HG03460 (cell line): ENCODE results near the gene GPR101.
A peak's percentile ranks its signal among the peaks of the same experiment; 100 is the strongest.

Source experiments
- ATAC-seq: cut with Tn5 transposase; IDR thresholded peaks from one replicate; pipeline ENCODE4 v1.9.1; 2021; ENCODE audit not compliant: unreplicated experiment

Gene GPR101, protein sequence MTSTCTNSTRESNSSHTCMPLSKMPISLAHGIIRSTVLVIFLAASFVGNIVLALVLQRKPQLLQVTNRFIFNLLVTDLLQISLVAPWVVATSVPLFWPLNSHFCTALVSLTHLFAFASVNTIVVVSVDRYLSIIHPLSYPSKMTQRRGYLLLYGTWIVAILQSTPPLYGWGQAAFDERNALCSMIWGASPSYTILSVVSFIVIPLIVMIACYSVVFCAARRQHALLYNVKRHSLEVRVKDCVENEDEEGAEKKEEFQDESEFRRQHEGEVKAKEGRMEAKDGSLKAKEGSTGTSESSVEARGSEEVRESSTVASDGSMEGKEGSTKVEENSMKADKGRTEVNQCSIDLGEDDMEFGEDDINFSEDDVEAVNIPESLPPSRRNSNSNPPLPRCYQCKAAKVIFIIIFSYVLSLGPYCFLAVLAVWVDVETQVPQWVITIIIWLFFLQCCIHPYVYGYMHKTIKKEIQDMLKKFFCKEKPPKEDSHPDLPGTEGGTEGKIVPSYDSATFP

DNA sequence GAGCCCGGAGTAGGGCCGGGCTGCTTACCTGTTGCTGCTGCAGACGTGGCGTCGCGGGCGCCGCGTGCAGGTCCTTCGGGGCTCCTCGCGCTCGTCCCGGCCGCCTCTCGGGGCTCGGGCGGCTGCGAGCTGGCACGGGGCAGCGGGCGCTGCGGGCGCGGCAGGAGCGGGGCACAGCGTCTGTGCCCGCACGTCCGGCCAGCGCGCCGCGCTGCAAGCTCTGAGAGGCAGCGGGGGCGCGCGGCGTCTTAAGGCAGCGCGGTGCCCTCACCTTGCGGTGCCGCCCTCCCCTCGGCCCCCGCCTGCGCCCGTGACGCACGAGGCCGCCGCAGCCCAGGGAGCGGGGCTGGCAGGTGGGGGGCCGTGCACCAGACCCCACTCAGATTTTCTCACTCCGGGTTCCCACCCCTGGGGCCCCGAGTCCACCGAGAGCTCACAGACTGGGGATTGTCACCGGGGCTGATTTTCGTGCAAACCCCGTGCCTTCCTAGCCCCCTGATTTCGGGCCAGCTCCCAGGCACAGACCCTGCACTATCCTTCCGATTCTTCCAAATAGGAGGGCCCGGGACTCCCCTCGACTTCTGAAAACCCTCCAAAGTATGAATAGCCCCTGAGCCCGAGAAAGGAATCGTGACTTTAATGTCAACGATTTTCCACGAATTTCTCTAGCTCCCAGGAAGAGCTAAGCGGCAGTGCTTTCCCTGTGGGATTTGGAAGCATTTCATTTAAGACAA lies at the start of gene GPR101:
Gene GPR101, minus strand, starts transcription at position 222 of the 734 bp plus-strand sequence. CDS start 2,321 bp downstream, outside the sequence.
- ATAC-seq, result no peak

DNA sequence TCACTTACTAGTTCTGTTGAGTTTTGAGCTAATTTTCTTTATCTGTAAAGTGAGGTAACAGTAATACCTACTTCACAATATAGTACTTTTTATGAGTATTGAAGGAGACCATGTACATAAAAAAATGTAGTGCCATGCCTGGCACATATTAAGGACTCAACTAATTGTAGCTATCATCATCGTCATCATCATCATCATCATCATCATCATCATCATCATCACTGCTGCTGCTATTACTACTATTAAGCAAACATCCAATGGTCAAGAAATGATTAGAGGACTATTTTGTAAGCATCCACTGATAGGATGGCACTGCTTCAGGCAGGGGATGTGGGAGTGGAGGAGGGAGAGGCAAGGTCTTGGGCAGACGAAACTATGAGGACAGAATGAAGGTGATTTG lies 47.4 kb upstream of the GPR101 start:
- no peak for ATAC-seq

DNA sequence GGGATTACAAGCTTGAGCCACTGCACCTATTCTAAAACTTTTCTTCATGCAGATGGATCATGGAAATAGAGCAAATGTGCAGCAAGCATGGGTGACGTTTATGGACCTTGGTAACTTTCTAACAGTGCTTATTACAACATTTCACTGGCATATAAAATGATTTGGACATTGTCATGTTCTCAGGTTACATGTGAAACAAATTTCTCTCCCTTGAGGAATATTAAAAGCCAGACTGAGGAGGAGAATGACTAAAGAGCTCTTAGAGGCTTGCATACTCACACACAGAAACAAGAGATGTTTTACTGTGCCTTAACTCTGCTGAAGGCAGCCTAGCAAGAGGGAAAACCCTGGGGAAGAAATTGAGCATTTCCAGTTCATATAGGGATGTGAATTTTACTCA lies 38.6 kb upstream of the GPR101 start:
- ATAC-seq, result no peak

DNA sequence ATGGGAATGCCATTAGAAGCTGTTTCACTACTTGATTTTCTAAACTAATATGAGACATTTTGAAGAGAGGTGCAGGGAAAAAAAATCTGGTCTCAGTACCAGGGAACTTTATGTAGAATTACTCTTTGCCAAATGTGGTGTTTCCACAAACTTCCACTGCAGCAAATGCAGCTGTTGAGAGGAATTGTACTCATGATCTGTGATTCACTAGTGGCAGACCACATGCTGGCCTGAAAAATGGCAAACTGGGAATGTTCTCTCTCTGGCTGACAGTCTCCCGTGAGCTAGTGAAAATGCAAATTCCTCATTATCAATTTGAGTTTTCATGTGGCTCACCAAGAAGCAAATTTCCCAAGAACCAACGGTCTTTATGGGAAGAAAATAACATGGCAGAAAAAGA lies 37.8 kb upstream of the GPR101 start:
- no peak for ATAC-seq

- ATAC-seq, result no peak
These were observed 33.4 kb upstream of the GPR101 start for GRCh38 chrX:137067147-137067546.

- ATAC-seq, result no peak
These were observed 29.3 kb upstream of the GPR101 start for GRCh38 chrX:137062915-137063617.

GRCh38 chrX:137058339-137059127 lies 24.7 kb upstream of the GPR101 start:
- ATAC-seq, result no peak

- peak; percentile 26 for ATAC-seq
These were observed 18.9 kb upstream of the GPR101 start for GRCh38 chrX:137052643-137053235.

GRCh38 chrX:137051978-137052642 lies 18.3 kb upstream of the GPR101 start:
- ATAC-seq, result peak; percentile 98

DNA sequence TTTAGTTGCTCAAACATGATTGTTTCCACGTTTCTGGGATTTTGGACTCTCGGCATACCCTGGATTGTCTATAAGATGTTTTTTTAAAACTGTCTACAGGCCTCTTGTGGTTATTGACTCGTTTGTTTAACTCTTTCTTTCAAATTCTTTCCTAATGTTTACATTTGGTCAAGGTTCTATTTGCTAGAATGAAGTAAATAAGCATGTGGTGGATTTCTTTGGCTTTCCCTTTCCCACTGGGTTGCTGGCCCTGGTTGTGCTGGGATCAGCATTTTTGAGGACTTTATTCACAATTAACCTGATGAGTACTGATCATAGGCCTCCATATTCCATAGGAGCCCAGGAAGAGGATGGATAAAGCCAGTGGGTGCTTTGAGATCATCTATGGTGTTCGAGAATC lies 11.1 kb upstream of the GPR101 start:
- ATAC-seq, result no peak

DNA sequence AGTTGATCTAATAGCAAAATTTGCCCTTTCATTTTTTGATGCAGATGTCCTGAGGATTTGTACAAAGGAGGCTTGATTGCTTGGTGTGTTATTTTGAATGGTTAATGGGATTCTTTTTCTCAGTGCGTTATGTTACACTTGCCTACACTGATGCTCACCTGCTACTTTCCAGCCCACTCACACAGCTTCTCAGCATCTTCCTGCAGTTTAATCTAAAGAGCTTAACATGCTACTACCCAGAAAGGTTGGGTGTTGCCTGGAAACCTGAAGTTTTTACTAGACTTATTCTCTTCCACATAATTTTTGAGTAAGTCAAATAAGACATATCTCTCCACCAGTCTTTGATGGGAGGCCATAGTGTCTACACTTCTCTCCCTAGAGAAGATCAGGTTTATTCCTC lies 9.9 kb upstream of the GPR101 start:
- no peak for ATAC-seq

- ATAC-seq, result no peak
These were observed 7.5 kb upstream of the GPR101 start for GRCh38 chrX:137041329-137041728.

GRCh38 chrX:137040113-137040794 lies 6.5 kb upstream of the GPR101 start:
- ATAC-seq, result no peak

DNA sequence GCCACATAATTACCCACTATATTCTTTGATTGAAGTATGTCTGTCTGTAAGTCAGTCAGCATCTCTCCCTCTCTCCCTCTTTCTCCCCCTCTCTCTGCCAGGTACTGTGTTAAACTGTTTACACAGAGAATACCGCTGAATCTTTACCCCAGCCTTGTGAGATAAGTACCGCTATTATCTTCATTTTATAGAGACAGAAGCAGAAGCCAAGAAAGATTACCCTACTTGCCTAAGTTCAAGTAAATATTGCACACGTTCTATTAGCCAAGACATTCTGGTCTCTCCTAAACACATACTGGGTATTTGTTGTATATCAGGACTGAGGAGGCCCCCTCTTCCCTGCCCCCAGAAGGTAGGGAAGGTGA lies 695 bp upstream of the GPR101 start:
- ATAC-seq, result no peak

- ATAC-seq, result no peak
These were observed 688 bp downstream of the GPR101 start for GRCh38 chrX:137032841-137033773.

DNA sequence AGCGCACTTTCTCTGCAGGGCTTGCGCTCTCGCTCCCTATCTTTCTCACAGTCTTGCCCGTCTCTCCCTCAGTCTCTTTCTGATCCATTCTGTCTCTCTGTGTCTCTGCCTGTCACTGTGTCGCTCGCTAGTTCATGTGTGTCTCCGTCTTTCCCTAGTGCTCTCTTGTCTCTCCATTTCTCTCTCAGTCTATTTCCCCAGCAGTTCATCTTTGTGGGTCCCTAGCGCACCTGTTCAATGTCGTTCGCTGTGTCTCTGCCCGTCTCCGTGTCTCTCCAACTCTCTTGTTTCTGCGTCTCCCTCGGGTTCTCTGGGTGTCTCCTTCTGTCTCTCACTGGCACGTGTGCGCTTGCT lies 1.5 kb downstream of the GPR101 start:
- peak; percentile 37 for ATAC-seq

GRCh38 chrX:137031517-137032340 lies 2.1 kb downstream of the GPR101 start:
- ATAC-seq, result peak; percentile 68
